GM21619 (cell line): ENCODE results near the gene TMEM126A.
A peak's percentile ranks its signal among the peaks of the same experiment; 100 is the strongest.
"Not testable (repeated sequence)": the region's sequence is repeated elsewhere in the genome, so short reads cannot be mapped to it uniquely, and the experiment has no call there.

Source experiments
- ATAC-seq: cut with Tn5 transposase; IDR thresholded peaks from one replicate; pipeline ENCODE4 v1.9.1; 2021; ENCODE audit not compliant: unreplicated experiment

Gene TMEM126A

DNA sequence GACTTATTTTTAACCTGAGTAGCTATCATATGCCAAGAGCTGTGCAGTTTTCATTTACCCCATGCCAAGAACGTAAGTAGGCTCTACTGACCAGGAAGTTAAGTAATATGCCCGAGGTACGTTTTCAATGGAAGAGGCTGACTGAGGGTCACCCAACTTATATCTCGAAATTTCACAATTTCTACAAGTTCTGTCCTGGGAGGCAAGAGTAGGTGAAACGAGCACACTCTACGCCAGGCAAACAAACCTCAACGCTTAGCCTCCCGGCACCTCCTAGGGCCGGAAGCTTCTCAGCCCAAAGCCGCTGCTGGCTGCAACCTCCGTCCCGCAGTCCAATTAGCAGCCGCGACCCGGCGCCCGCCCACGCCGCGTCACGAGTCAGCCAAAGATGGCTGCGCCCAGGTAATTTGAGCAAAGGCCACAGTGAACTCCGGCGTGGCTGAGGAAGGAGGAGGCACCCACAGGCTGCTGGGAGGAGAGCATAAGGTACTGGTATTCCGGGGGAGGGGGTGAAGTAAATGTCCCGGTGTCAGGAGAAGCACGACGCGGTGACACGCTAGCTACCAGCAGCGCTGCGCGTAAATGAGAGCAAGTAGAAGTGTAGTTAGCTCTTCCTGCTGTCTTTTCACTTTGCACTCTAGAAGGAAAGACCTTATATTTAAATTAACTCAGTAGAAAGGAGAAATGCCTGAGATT lies at the start of gene TMEM126A:
TSS of gene TMEM126A (plus strand) at position 364 of the 696 bp plus-strand sequence. CDS start 2,289 bp downstream, outside the sequence.
- ATAC-seq, result peak; percentile 99

- ATAC-seq, result no peak
Measured at GRCh38 chr11:85599083-85599482, 48.7 kb upstream of the TMEM126A start.

DNA sequence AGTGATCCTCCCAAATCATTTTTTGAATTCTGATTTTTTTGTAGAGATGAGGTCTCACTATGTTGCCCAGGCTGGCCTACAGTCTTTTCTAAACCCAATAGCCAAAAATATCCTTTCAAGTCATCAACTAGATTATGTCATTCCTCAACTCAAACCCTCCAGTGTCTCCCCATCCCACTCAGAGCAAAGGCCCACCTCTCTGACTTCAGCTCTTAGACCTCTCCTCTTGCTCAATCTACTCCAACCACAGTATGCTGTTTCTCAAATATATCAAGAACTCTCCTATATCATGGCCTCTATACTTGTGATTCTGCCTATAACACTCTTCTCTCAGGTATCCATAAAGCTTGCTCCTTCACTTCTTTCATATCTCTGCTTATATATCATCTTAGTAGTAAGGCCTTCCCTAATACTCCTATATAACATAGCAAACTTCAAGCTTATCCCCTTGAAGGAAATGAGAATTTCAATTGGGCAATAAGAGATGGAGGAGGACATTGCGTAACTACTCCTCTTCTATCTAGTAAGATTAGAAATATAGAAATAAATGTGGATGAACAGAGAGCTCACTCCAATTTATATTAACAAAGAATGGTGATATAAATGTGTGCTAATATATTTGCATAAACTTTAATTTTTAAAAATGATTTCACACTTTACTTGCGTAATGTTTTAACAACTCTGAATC lies 45.1 kb upstream of the TMEM126A start:
- no peak for ATAC-seq

DNA sequence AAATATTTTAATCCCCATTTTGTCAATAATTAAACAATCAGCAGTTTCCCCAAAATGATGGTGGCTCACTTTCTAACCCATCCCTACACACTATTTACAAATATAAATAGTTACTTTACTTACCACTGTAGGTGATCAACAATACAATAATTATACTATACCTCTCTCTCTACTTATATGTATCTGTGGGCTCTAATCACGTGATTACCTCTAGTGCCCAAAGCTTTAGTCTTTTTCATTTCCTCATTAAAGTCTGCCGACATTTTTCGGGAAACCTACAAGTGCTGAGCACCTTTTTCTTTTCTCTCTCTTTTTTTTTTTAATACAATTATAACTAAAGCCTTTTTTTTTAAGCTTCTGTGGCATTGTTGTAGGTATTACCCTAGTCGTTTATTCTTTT lies 44.5 kb upstream of the TMEM126A start:
- no peak for ATAC-seq

DNA sequence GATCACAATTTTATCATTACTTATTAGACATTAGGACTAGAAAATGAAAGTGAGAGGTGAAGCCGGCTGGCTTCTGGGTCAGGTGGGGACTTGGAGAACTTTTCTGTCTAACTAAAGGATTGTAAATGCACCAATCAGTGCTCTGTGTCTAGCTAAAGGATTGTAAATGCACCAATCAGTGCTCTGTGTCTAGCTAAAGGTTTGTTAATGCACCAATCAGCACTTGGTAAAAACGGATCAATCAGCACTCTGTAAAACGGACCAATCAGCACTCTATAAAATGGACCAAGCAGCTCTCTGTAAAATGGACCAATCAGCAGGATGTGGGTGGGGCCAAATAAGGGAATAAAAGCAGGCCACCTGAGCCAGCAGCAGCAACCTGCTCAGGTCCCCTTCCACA lies 41.5 kb upstream of the TMEM126A start:
- not testable (repeated sequence) for ATAC-seq

DNA sequence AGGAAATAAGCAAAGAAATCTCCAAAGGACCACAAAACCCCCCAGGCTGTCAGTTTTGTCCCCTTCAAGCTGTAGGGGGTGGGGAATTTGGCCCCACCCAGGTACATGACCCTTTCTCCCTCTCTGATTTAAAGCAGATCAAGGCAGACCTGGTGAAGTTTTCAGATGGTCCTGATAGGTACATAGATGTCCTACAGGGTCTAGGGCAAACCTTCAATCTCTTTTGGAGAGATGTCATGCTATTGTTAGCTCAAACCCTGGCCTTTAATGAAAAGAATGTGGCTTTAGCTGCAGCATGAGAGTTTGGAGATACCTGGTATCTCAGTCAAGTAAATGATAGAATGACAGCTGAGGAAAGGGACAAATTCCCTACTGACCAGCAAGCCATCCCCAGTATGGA lies 39.1 kb upstream of the TMEM126A start:
- ATAC-seq, result not testable (repeated sequence)

DNA sequence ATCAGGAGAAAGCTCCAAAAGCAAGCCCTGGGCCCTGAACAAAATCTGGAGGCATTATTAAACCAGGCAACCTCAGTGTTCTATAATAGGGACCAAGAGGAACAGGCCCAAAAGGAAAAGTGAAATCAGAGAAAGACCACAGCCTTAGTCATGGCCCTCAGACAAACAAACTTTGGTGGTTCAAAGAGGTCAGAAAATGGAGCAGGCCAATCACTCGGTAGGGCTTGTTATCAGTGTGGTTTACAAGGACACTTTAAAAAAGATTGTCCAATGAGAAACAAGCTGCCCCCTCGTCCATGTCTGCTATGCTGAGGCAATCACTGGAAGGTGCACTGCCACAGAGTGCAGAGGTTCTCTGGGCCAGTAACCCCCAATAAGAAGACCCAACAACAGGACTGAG lies 38.5 kb upstream of the TMEM126A start:
- not testable (repeated sequence) for ATAC-seq

DNA sequence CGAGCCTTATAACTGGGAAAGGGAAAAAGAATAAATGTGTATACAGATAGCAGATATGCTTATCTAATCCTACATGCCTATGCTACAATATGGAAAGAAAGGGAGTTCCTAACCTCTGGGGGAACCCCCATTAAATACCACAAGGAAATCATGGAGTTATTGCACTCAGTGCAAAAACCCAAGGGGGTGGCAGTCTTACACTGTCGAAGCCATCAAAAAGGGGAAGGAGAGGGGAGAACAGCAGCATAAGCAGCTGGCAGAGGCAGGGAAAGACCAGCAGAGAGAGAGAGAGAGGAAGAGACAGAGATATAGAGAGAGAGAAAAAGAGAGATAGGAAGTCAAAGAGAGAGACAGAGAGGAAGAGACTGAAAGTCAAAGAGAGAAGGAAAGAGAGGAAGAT lies 36.1 kb upstream of the TMEM126A start:
- ATAC-seq, result not testable (repeated sequence)

DNA sequence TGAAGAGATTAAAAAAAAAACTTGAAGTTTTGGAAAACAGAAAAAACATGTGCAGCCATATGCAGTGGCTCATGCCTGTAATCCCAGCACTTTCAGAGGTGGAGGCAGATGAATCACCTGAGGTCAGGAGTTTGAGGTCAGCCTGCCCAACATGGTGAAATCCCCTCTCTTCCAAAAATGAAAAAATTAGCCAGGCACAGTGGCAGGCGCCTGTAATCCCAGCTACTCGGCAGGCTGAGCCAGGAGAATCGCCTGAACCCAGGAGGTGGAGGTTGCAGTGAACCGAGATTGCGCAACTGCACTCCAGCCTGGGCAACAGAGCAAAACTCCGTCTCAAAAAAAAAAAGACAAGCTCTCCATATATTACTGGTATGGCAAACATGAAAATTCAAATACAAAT lies 28.3 kb upstream of the TMEM126A start:
- no peak for ATAC-seq

DNA sequence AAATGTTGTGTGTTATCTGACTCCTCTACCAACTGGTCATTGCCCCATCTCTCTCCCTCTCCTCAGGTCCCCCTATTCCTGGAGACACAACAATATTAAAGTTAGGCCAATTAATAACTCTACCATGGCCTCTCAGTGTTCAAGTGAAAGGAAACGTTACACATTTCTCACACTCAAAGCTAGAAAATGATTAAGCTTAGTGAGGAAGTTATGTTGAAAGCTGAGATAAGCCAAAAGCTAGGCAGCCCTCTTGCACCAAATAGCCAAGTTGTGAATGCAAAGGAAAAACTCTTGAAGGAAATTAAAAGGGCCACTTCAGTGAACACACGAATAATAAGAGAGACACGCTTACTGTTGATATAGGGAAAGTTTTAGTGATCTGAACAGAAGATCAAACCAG lies 27.5 kb upstream of the TMEM126A start:
- no peak for ATAC-seq

GRCh38 chr11:85626496-85626895 lies 21.3 kb upstream of the TMEM126A start:
- ATAC-seq, result no peak

GRCh38 chr11:85627332-85627997 lies 20.3 kb upstream of the TMEM126A start, which contains the start of gene DLG2:
TSS of gene DLG2 (minus strand) at chr11:85627344.
- ATAC-seq, result no peak

- ATAC-seq, result peak; percentile 99
Measured at GRCh38 chr11:85627998-85628770, 19.6 kb upstream of the TMEM126A start, which contains the start of gene TMEM126B. TSS of gene TMEM126B (plus strand) at chr11:85628593. CDS start at chr11:85628608, 15 bp downstream.

GRCh38 chr11:85628771-85629341 lies 18.9 kb upstream of the TMEM126A start:
- peak; percentile 7 for ATAC-seq

DNA sequence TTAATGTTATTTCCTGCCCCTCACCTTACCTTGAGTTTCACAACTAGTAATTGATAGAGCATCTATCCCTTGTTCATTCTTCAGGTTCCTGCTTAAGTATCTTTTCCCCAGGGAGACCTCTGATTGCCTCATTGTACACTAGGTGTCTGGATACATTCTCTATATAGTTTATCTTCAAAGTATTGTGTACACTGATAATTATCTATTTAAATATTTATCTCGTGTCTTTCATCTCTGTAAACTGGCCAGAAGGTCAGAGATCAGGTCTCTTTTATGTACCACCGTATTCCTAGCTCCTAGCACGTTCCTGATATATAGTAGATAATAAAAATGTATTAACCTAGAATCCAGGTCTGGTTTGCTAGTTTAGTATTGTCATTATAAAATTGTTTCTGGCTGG lies 13.0 kb upstream of the TMEM126A start:
- ATAC-seq, result no peak

DNA sequence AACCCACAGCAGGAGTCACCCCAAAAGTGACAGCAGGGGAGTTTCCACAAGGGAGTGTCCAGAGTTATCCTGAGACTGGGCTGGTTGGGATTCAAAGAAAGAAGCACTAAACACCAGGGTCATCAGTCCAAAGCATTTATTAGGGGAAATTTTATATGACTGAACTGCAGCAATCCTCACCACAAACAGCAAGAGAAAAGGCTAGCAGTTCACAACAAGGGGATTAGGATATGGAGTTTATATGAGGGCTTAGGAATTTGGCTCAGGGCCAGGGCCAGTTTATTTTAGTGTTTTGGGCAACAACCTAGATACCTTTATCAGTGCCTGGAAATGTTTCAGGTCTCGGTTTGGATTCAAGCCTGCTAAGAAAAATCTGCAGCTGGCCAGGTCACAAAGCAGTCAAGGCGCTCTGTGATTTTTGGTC lies 4.6 kb upstream of the TMEM126A start:
- no peak for ATAC-seq

GRCh38 chr11:85647078-85647477 lies 689 bp upstream of the TMEM126A start:
- no peak for ATAC-seq

GRCh38 chr11:85651118-85651517 lies 3.4 kb downstream of the TMEM126A start:
- ATAC-seq, result no peak

GRCh38 chr11:85652786-85653447 lies 5.2 kb downstream of the TMEM126A start:
- ATAC-seq, result no peak

DNA sequence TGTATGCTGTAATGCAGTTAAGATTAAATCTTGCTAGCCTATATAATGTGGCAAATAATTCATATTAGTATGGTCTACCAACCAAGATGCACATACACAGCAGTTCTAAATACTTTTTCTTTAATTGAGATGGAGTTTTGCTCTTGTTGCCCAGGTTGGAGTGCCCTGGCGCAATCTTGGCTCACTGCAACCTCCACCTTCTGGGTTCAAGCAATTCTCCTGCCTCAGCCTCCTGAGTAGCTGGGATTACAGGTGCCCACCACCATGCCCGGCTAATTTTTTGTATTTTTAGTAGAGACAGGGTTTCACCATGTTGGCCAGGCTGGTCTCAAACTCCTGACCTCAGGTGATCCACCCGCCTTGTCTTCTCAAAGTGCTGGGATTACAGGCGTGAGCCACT lies 6.6 kb downstream of the TMEM126A start:
- ATAC-seq, result not testable (repeated sequence)
